ENCODE measurements around the gene PLA2G3.

The PLA2G3 gene

DNA sequence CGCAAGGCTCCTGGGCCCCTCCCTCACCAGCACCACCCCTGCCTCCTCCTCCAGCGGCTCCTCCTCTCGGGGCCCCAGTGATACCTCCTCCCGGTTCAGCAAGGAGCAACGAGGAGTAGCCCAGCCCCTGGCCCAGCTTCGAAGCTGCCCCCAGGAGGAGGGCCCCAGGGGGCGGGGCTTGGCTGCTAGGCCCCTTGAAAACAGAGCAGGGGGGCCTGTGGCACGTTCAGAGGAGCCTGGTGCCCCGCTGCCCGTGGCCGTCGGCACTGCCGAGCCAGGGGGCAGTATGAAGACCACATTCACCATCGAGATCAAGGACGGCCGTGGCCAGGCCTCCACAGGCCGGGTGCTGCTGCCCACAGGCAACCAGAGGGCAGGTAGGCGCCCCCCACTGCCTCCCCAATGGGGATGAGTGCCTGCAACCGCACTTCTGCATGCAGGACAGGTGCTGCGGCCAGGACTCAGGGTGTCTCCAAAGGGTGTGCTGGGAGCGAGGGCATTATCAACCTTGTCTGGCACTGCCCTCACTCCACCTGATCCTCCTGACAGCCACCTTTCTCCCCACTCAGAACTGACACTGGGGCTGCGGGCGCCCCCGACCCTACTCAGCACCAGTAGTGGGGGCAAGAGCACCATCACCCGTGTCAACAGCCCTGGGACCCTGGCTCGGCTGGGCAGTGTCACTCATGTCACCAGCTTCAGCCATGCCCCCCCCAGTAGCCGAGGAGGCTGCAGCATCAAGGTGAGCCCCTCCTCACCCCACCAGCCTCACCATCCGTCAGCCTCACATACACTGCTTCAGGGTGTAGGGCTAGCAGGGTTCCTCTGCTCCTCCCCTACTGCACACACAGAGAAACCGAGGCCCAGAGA lies 49.0 kb downstream of the PLA2G3 start:
- H3K27me3 ChIP-seq: no peaks in the 10 kb centered on the region
- peaks cover 92% of the 10 kb centered on the region for H3K36me3 ChIP-seq
- TF ChIP-seq Cebpa-rat (IDR thresholded peaks at IDR 0.05): no peak
- no peak overlapping the region for H3K4me2 ChIP-seq
- peaks cover 63% of the 10 kb centered on the region for H3K4me1 ChIP-seq
- no peak overlapping the region for H3K27ac ChIP-seq
- no peaks in the 10 kb centered on the region; the same call in 1 of the 2 replicates for H4K20me1 ChIP-seq
- no peaks in the 10 kb centered on the region for H3K9me3 ChIP-seq
- no peak overlapping the region for H3K4me3 ChIP-seq
- no peak overlapping the region for H3K9ac ChIP-seq

DNA sequence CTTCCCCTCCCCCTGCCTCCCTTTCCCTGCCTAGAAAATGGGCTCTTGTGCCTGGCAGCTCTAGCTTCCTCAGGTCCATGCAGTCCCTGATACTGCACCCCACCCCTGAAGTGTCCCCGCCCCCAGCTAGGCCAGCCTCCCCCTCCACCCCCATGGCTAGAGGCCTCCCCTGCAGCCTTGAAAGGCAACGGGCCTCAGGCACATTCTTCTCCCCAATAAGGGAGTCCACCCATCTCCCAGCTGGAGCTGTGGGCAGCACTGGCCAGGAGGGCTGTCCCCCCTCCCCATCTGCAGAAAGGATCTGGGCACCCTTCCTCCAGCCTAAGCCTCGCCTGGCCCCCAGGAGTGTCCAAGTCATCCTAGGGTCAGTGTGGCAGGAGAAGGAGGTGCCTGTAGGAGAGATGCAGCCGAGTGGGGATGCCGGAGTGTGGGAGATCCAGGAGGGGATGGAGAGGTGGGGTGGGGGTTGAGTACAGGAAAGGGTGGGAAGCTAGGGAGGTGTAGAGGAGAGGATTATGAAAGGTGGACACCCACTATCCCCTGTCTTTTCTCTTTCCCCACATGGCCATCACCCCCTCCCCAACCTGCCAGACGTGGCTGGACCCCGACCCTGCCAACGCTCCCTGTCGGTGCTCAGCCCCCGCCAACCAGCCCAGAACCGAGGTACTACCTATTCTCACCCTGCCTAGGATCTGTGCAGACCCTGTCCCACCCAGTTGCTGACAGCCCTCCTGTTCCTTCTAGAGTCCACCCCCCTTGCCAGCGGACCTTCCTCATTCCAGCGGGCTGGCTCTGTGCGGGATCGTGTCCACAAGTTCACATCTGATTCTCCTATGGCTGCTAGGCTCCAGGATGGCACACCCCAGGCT lies 49.9 kb downstream of the PLA2G3 start:
- H3K4me2 ChIP-seq: no peak overlapping the region
- peaks cover 83% of the 10 kb centered on the region for H3K36me3 ChIP-seq
- H3K27me3 ChIP-seq: no peaks in the 10 kb centered on the region
- H3K9ac ChIP-seq: no peak overlapping the region
- no peaks in the 10 kb centered on the region for H3K9me3 ChIP-seq
- H3K4me3 ChIP-seq: no peak overlapping the region
- H3K27ac ChIP-seq: no peak overlapping the region
- H3K4me1 ChIP-seq: peaks cover 72% of the 10 kb centered on the region
- H4K20me1 ChIP-seq: no peaks in the 10 kb centered on the region; the same call in 1 of the 2 replicates
- TF ChIP-seq Cebpa-rat (IDR thresholded peaks at IDR 0.05): no peak

DNA sequence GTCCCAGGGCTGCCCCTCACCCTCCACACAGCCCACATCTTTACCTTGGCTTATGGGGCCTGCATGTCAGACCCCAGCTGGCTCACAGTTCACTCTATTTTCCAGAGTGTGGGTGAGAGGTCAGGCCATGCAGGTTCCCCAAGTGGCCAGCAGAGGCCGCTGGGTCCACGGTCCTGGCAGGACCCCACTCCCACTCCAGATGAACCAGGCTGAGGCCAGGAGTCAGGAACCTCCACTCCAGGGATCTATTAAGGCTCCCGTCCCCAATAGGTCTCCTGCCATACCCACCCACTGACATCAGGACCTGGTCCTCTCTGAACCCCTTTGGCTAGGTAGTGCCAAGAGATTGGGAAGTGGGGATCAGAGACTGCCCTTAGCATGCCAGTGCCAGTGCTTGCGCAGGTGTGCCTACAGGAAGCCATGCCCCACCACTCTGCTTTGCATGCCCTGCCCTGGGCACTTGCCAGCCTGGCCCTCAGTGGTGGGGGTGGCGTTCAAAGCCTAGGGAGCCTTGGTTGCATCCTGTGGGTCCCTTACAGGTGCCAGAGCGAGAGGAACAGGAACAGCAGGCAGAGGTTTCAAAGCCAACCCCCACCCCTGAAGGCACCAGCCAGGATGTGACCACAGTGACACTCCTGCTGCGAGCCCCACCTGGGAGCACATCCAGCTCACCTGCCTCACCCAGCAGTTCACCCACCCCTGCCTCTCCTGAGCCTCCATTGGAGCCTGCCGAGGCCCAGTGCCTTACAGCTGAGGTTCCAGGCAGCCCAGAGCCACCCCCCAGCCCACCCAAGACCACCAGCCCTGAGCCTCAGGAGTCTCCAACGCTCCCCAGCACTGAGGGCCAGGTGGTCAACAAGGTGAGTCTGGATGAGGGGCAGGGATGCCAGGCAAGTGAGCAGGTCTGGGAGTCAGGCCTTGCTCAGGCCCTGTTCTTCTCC lies 50.9 kb downstream of the PLA2G3 start:
- Histone ChIP-seq H3K4me3 (no peak overlapping the region), H3K9me3 (no peaks in the 10 kb centered on the region), H3K27me3 (no peaks in the 10 kb centered on the region), H3K9ac (peak overlapping the region; percentile 54), H3K36me3 (peaks cover 73% of the 10 kb centered on the region), H3K4me2 (peak overlapping the region; percentile 51), H4K20me1 (no peaks in the 10 kb centered on the region; the same call in 1 of the 2 replicates), H3K27ac (no peak overlapping the region), H3K4me1 (peaks cover 74% of the 10 kb centered on the region)
- no peak for TF ChIP-seq Cebpa-rat (IDR thresholded peaks at IDR 0.05)

GRCh38 chr22:31088233-31088986 lies 51.9 kb downstream of the PLA2G3 start:
- Histone ChIP-seq H3K27ac (peak overlapping the region; percentile 58), H3K9ac (peak overlapping the region; percentile 54), H4K20me1 (peaks cover 1% of the 10 kb centered on the region), H3K9me3 (no peaks in the 10 kb centered on the region), H3K4me3 (no peak overlapping the region), H3K36me3 (peaks cover 62% of the 10 kb centered on the region), H3K27me3 (no peaks in the 10 kb centered on the region), H3K4me1 (peaks cover 78% of the 10 kb centered on the region), H3K4me2 (peak overlapping the region; percentile 51)
- no peak for TF ChIP-seq Cebpa-rat (IDR thresholded peaks at IDR 0.05)

- H3K27ac ChIP-seq: peak overlapping the region; percentile 37
- peaks cover 57% of the 10 kb centered on the region for H3K36me3 ChIP-seq
- H3K9ac ChIP-seq: 0 out of 2 replicates have a peak overlapping the region, but pooled peaks have one; percentile 10
- H4K20me1 ChIP-seq: peaks cover 7% of the 10 kb centered on the region
- H3K27me3 ChIP-seq: no peaks in the 10 kb centered on the region
- H3K4me1 ChIP-seq: peaks cover 78% of the 10 kb centered on the region
- TF ChIP-seq Cebpa-rat (IDR thresholded peaks at IDR 0.05): no peak
- H3K9me3 ChIP-seq: no peaks in the 10 kb centered on the region
- H3K4me3 ChIP-seq: no peak overlapping the region
- peak overlapping the region; percentile 100; the same call in 1 of the 2 replicates for H3K4me2 ChIP-seq
These were observed 52.5 kb downstream of the PLA2G3 start for GRCh38 chr22:31087744-31088215.

- Histone ChIP-seq H3K9ac (peak overlapping the region; percentile 88; the same call in 1 of the 2 replicates), H3K4me1 (peaks cover 78% of the 10 kb centered on the region), H4K20me1 (peaks cover 13% of the 10 kb centered on the region), H3K4me3 (no peak overlapping the region), H3K4me2 (peak overlapping the region; percentile 100), H3K27me3 (no peaks in the 10 kb centered on the region), H3K36me3 (peaks cover 47% of the 10 kb centered on the region), H3K9me3 (no peaks in the 10 kb centered on the region), H3K27ac (peak overlapping the region; percentile 97)
- no peak for TF ChIP-seq Cebpa-rat (IDR thresholded peaks at IDR 0.05)
These were observed 53.5 kb downstream of the PLA2G3 start for GRCh38 chr22:31086703-31087330.

DNA sequence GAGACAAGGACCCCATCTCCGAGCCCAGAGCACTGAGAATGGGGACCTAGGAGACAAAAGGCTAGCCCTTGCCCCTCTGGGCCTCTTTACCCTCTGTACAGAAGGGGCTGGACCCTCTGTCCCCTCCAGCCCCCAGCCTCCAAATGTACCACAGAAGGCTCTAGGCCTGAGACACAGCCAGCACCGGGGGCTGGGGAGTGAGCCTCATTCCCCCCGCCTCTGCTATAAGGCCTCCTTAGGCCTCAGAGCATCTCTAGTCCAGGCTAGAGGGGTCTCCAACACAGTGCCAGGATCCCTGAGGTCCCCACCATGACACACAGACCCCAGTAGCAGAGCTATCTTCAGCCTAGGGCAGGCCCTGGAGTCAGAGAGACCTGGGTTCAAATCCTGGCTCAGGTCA lies 54.4 kb downstream of the PLA2G3 start:
- Histone ChIP-seq H3K4me3 (peak overlapping the region; percentile 81), H3K27ac (peak overlapping the region; percentile 97), H3K4me1 (peaks cover 77% of the 10 kb centered on the region), H3K36me3 (peaks cover 38% of the 10 kb centered on the region), H3K9ac (peak overlapping the region; percentile 88), H3K4me2 (peak overlapping the region; percentile 100), H3K9me3 (no peaks in the 10 kb centered on the region), H3K27me3 (no peaks in the 10 kb centered on the region), H4K20me1 (peaks cover 15% of the 10 kb centered on the region)
- no peak for TF ChIP-seq Cebpa-rat (IDR thresholded peaks at IDR 0.05)

GRCh38 chr22:31085493-31085824 lies 54.8 kb downstream of the PLA2G3 start:
- Histone ChIP-seq H3K27ac (peak overlapping the region; percentile 97), H3K36me3 (peaks cover 34% of the 10 kb centered on the region), H3K4me3 (peak overlapping the region; percentile 81), H3K9ac (peak overlapping the region; percentile 88), H3K9me3 (no peaks in the 10 kb centered on the region), H3K4me2 (peak overlapping the region; percentile 100), H4K20me1 (peaks cover 15% of the 10 kb centered on the region), H3K4me1 (peaks cover 80% of the 10 kb centered on the region), H3K27me3 (no peaks in the 10 kb centered on the region)
- no peak for TF ChIP-seq Cebpa-rat (IDR thresholded peaks at IDR 0.05)
